Colonic mucosa (tissue), 4 donors: ENCODE results near the gene SIRT1. TPM values are rescaled to one million over a fixed set of nuclear protein-coding genes. Genes with fewer than 3 reads are reported as not detected.

Experiments used
- DNase-seq: peaks from one replicate; pipeline ENCODE4 v3.0.0-alpha.2; 2020
- H3K27ac ChIP-seq: fragments of 200-600 bp; one replicate; pipeline ENCODE4 v1.8.0; 2021
- H3K27me3 ChIP-seq: fragments of 200-600 bp; one replicate; pipeline ENCODE4 v1.8.0; 2021
- H3K36me3 ChIP-seq: fragments of 200-600 bp; one replicate; pipeline ENCODE4 v1.8.0; 2021
- H3K4me1 ChIP-seq: fragments of 200-600 bp; one replicate; pipeline ENCODE4 v1.8.0; 2021; ENCODE audit warnings: mild to moderate bottlenecking
- H3K4me3 ChIP-seq: fragments of 200-600 bp; one replicate; pipeline ENCODE4 v1.8.0; 2021
- H3K9ac ChIP-seq, 2 donors: one replicate each; pipeline ENCODE4 v1.7.0; 2013; ENCODE audit warnings: control low read depth in 2 of 2, low read depth in 2 of 2, low read length in 2 of 2
- H3K9me3 ChIP-seq: fragments of 200-600 bp; one replicate; pipeline ENCODE4 v1.8.0; 2021
- intact Hi-C: fragments of 100-400 bp; cut with DNase I; formaldehyde crosslinking; loops from one replicate; pipeline ENCODE4 v1.14.1; 2022
- total RNA-seq, 2 donors: library from RNA; stranded (reverse); fragmentation: NEBNext Ultra II Directional in 1 of 2; extraction: Animal tissue kit (Norgen Biotek cat#: 25700) in 1 of 2; gene quantifications; one replicate each; pipeline ENCODE4 v1.2.1, GENCODE V29; 2021
- TF ChIP-seq, protein P1 (sequence below): fragments of 200-600 bp; IDR thresholded peaks from one replicate; pipeline ENCODE4 v1.8.0; 2022; ENCODE audit warnings: antibody characterized with exemption, mild to moderate bottlenecking
- donor health status: healthy.
- donor health status: DM: no; HTN: no; CAD: no.
- donor health status: DM: no; HTN: no; CAD: no.

Gene SIRT1
- total RNA-seq, 2 donors from 2014 or later, result 11.7 to 20.4 TPM

- H3K36me3 ChIP-seq, result no peaks in the 10 kb centered on the region
Observed at GRCh38 chr10:67923551-67923950, 39.1 kb downstream of the SIRT1 start.

DNA sequence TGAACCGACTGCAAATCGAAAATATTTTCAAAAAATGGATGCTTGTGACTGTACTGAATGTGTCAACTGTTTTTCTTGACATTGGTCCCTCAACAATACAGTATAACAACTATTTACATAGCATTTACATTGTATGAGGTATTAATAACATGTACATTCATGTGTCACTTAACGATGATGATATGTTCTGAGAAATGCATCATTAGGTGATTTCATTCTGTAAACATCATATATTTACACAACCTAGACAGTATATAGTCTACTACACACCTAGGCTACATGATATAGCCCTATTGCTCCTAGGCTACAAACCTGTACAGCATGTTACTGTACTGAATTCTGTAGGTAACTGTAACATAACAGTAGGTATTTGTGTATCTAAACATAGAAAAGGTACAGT, 39.7 kb downstream of the SIRT1 start:
- DNase-seq, result no peak
- TF ChIP-seq, protein P1, sequence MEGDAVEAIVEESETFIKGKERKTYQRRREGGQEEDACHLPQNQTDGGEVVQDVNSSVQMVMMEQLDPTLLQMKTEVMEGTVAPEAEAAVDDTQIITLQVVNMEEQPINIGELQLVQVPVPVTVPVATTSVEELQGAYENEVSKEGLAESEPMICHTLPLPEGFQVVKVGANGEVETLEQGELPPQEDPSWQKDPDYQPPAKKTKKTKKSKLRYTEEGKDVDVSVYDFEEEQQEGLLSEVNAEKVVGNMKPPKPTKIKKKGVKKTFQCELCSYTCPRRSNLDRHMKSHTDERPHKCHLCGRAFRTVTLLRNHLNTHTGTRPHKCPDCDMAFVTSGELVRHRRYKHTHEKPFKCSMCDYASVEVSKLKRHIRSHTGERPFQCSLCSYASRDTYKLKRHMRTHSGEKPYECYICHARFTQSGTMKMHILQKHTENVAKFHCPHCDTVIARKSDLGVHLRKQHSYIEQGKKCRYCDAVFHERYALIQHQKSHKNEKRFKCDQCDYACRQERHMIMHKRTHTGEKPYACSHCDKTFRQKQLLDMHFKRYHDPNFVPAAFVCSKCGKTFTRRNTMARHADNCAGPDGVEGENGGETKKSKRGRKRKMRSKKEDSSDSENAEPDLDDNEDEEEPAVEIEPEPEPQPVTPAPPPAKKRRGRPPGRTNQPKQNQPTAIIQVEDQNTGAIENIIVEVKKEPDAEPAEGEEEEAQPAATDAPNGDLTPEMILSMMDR, result no peak
- H3K9ac ChIP-seq, result no peak overlapping the region
- no peaks in the 10 kb centered on the region for H3K9me3 ChIP-seq
- H3K36me3 ChIP-seq, result no peaks in the 10 kb centered on the region
- H3K4me1 ChIP-seq, result no peaks in the 10 kb centered on the region
- intact Hi-C loops, result no loop called here
- no peak overlapping the region for H3K27ac ChIP-seq
- H3K4me3 ChIP-seq, result no peak overlapping the region
- no peaks in the 10 kb centered on the region for H3K27me3 ChIP-seq

More at GRCh38 chr10:67923551-67923950, 39.1 kb downstream of the SIRT1 start:
- H3K9me3 ChIP-seq, result no peaks in the 10 kb centered on the region
- DNase-seq, result no peak
- intact Hi-C loops, result no loop called here
- H3K27ac ChIP-seq, result no peak overlapping the region
- H3K4me1 ChIP-seq, result no peaks in the 10 kb centered on the region
- H3K4me3 ChIP-seq, result no peak overlapping the region
- TF ChIP-seq, protein P1, result no peak
- no peak overlapping the region for H3K9ac ChIP-seq
- no peaks in the 10 kb centered on the region for H3K27me3 ChIP-seq

DNA sequence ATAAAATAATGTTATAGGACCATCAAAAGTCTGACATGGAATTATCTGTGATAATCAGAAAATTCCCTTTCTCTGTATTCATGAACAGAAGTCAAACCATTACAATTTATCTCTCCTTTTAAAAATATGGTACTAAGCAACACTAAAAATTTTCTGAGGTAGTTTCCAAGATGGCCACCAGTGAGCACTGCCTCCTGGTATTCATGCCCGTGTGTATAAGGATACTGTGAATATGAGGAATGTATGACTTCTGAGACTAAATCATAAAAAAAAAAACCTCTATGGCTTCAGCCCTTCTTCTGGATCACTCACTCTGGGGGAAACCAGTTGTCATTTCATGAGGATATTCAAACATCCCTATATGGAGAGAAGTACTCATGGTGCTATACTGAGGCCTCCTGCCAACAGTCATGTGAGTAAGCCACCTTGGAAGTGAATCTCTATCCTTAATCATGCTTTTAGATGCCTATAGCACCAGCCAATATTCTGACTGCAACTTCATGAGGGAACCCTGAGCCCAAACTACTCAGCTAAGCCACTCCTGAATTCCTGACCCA, 41.1 kb downstream of the SIRT1 start:
- Histone ChIP-seq H3K4me3 (no peak overlapping the region), H3K4me1 (no peaks in the 10 kb centered on the region), H3K9me3 (no peaks in the 10 kb centered on the region), H3K36me3 (no peaks in the 10 kb centered on the region), H3K9ac (no peak overlapping the region), H3K27me3 (no peaks in the 10 kb centered on the region), H3K27ac (no peak overlapping the region)
- DNase-seq, result no peak
- TF ChIP-seq, protein P1, result no peak
- intact Hi-C loops, result no loop called here

DNA sequence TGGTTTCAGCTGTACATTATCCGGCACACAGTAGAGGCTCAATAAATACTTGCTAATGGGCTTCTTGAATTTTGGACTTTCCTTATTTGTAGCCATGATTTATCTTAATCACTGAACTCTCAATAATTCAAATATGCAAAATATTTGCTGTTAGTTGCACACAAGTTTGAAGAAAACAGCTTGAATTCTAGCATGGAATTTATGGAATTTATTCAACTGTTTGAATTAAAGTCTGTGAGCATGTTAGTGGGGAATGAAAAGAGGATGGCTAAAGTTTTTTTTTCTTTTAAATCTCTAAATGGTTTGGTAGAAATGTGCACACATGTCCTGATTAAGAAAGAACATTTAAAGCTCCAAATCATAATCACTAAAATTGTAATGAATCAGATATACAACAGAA, 42.5 kb downstream of the SIRT1 start:
- Histone ChIP-seq H3K36me3 (no peaks in the 10 kb centered on the region), H3K4me3 (no peak overlapping the region), H3K9ac (no peak overlapping the region), H3K27me3 (no peaks in the 10 kb centered on the region), H3K4me1 (no peaks in the 10 kb centered on the region), H3K27ac (no peak overlapping the region), H3K9me3 (no peaks in the 10 kb centered on the region)
- no peak for DNase-seq
- intact Hi-C loops, result no loop called here
- TF ChIP-seq, protein P1, result no peak

GRCh38 chr10:67933199-67933598, 48.7 kb downstream of the SIRT1 start:
- no peak overlapping the region for H3K9ac ChIP-seq
- H3K4me3 ChIP-seq, result no peak overlapping the region
- DNase-seq, result no peak
- H3K4me1 ChIP-seq, result no peaks in the 10 kb centered on the region
- no peak overlapping the region for H3K27ac ChIP-seq
- intact Hi-C loops, result no loop called here
- H3K27me3 ChIP-seq, result no peaks in the 10 kb centered on the region
- H3K36me3 ChIP-seq, result no peaks in the 10 kb centered on the region
- TF ChIP-seq, protein P1, result no peak
- H3K9me3 ChIP-seq, result no peaks in the 10 kb centered on the region
